Brain pericyte (primary cell): Measurements from ENCODE around the gene IRAK1.
"Not testable (repeated sequence)": the region's sequence is repeated elsewhere in the genome, so short reads cannot be mapped to it uniquely, and the experiment has no call there.

Experiments
- DNase-seq: peaks from one replicate; pipeline ENCODE4 v3.0.0-alpha.2; 2012; ENCODE audit warnings: low read depth, low spot score

The IRAK1 gene

DNA sequence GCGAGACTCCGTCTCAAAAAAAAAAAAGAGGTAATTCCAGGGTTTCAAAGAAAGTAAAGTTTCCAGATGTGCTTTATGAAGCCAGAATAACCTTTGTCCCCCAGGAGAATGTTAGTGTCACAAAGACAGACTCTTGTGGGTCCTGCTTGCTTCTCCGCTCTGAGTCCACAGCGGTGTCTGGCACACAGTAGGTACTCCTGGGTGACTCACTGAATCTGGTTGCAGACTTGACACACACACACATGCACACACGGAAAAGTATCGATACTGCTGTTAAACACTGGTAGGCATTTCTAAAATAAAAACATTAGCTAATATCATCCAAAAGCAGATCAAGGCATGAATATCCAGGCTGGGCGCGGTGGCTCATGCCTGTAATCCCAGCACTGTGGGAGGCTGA is 24.2 kb downstream of the IRAK1 start:
- DNase-seq, result no peak

- not testable (repeated sequence) for DNase-seq
These were observed 25.3 kb downstream of the IRAK1 start for GRCh38 chrX:153994398-153994797.

DNA sequence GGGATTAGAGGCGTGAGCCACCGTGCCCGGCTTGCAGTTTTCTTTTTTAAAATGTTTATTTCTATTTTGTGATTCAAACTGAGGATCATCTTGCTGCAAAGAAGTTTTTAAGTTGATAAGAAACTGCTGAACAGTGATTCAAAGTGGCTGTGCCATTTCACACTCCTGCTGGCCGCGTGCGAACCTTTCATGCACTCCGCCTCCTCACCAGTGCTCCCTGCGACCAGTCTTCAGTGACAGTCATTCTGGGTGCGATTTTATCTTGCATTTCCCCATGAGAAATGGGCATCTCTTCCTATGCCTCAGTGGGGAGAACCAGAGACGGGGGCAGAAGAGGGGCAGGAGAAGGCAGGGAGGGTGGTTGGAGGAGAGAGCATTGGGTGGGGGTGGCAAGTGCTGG is 25.7 kb downstream of the IRAK1 start:
- DNase-seq, result no peak

DNA sequence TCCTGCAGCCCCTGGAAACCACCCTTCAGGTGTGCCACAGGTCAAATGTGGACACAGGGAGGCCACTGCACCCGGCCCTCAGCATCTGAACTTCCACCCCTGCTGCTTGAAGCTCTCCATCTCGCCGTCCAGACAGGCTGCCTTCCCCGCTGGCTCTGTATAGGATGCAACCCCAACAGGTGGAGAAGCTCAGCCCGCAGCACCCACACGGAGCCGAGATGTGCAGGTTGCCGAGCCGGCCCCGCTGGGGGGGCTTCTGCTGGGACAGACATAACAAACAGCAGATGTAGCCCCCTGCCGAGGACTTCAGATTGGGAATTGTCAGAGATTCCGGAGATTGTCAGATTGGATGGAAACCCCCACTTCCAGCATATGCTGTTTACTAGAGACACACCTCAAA is 26.6 kb downstream of the IRAK1 start:
- DNase-seq, result no peak

DNA sequence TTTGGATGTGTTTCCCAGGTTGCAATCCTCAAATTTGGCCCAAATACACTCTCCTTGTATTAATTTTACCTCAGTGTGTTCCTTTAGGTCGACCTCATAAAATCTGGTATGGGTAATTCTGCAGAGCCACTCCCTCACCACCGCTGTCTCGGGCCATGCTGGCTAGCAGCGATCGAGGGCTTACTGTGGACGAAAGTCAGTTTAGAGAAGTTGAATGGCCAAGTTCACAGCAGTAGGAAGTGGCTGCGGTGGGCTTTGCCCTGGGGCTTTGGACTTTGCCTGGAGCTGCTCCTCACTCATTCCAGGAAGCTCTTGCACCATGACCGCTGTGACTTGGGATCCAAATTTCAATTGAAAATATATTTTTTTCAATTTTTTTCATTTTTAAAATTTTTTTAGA is 27.5 kb downstream of the IRAK1 start:
- no peak for DNase-seq

- no peak for DNase-seq
These were observed 28.6 kb downstream of the IRAK1 start for GRCh38 chrX:153991013-153991580.

GRCh38 chrX:153989973-153990655 is 29.6 kb downstream of the IRAK1 start:
- DNase-seq, result no peak

- DNase-seq, result no peak
These were observed 31.2 kb downstream of the IRAK1 start for GRCh38 chrX:153988493-153988892.

DNA sequence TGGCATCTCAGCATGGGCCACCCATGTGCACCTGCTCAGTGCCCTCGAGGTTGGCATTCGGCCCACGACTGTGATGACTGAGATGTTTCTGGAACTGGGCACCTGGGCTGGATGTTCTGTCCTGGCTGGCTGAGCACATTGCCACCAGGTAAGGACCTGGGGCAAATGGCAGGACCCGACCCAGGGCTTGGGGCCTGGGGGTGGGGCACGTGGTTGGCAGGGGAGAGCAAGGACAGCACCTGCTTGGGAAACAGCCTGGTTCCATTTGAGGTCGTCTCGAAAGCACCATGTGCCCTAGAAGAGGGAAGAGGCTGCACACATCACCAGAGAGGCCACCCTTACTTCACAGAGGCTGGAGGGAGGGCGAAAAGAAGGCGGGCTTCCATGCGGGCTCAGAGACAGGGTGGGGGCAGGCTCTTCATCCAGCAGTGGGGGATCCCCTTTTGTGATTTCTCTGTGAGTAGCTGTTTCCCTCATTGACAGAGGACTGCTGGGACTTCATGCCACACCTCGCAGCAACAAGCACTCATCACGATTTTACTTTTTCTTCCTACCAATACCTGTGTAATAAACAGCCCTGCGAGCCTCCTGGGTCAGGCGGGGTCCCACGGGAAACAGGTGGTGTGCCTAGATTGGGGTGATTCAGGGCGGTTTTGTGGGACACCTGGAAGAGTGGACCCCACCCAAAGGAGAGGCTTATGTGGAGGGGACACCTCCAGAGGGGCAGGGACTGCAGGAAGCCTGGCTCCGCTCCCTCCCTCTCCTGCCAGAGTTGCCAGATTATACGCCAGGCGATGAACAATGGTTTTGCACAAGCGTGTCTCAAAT is 35.1 kb downstream of the IRAK1 start:
- DNase-seq, result no peak

DNA sequence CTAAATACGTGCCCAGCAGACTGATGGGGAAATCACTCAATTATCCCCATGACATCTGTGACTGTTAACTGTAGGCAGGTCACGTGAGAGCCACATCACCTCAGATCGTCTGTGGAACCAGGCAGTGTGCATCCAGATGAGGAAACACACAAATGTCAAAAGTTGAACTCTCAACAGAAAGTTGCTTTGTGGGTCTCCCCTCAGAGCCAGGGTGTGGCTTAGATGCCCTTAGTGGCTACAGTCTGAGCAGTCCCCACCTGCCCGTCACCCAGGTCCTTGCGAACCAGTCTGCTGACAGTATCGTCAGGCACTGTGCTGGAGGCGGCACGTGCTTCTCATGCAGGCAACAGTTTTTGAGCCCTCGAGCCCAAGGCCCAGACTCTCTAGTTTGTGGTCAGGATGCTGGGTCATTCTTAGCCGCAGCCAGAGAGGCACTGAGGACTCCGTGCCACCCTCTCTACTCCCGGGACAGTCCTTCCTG is 36.3 kb downstream of the IRAK1 start:
- DNase-seq, result no peak

DNA sequence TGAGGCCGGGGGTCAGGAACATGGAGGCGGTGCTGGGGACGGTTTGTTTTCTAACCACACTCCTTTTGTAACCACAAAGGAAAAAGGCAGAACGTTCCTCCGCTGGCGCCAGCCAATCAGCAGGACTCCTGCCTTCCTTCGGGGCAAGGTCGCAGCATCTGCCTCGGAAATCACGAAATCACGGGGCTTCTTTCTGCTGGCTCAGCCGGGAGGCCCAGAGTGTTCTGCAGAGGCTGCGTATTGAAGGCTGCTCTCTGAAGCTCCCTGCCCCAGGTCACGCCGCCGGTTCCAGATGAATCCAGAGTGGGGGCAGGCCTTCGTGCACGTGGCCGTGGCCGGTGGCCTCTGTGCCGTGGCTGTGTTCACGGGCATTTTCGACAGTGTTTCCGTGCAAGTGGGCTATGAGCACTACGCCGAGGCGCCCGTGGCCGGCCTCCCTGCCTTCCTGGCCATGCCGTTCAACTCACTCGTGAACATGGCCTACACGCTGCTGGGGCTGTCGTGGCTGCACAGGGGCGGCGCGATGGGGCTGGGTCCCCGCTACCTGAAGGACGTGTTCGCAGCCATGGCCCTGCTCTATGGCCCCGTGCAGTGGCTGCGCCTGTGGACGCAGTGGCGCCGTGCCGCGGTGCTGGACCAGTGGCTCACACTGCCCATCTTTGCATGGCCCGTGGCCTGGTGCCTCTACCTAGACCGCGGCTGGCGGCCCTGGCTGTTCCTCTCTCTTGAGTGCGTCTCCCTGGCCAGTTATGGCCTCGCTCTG is 37.8 kb downstream of the IRAK1 start:
- no peak for DNase-seq

DNA sequence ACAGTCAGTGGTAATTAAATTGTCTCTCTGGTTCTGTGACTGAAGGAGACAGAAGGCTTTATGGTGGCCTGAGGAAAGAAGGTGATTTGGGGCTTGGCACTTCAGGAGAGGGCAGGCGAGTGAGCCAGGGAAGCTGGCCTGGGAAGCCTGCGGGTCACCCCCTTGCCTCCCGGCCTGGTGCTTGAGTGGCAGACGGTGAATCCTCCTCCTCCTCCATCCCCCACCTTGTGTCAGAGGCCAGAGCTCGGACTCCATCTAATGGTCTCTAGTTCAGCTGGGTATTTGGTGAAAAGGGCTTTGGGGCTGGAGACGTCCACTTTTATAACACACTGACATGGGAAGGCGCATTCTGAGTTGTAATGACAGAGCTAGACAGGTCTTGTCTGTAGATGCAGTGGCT is 38.5 kb downstream of the IRAK1 start:
- no peak for DNase-seq

- not testable (repeated sequence) for DNase-seq
These were observed 39.3 kb downstream of the IRAK1 start for GRCh38 chrX:153980394-153980793.

- DNase-seq, result no peak
These were observed 44.9 kb downstream of the IRAK1 start for GRCh38 chrX:153974726-153975286.

DNA sequence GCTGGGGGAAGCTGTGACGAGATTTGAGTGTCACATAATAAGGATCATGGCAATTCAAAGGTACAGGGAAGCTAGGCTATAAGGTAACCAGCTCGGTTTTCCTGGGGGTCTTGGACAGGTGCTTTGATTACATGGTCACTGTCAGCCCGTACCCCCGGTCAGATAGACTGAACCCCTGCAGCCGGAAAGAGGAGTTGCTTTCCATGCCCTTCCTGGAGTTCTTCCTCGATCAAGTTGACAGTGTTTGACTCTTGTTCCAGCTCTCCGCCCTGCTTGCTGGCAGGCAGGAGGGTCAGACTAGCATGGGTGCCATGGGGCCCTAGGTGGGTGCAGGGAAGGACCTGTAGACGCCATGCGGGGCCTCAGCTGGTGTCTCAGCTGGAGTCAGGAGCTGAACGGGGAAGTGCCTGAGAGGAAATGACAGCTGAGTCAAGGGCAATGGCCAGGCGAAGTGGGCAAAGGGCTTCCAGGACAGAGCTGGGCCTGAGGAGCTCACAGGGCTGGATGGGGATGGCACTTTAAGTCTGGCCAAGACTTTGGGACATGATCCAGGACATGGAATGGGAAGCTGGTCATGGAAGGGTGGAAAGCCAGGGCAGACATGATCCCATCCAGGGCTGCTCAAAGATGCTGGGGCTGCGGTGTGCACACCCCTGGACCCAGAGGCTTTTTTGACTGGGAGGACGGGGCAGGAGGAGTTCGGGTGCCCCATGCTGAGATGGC is 45.5 kb downstream of the IRAK1 start:
- DNase-seq, result no peak

- no peak for DNase-seq
These were observed 46.3 kb downstream of the IRAK1 start for GRCh38 chrX:153973127-153974002.

DNA sequence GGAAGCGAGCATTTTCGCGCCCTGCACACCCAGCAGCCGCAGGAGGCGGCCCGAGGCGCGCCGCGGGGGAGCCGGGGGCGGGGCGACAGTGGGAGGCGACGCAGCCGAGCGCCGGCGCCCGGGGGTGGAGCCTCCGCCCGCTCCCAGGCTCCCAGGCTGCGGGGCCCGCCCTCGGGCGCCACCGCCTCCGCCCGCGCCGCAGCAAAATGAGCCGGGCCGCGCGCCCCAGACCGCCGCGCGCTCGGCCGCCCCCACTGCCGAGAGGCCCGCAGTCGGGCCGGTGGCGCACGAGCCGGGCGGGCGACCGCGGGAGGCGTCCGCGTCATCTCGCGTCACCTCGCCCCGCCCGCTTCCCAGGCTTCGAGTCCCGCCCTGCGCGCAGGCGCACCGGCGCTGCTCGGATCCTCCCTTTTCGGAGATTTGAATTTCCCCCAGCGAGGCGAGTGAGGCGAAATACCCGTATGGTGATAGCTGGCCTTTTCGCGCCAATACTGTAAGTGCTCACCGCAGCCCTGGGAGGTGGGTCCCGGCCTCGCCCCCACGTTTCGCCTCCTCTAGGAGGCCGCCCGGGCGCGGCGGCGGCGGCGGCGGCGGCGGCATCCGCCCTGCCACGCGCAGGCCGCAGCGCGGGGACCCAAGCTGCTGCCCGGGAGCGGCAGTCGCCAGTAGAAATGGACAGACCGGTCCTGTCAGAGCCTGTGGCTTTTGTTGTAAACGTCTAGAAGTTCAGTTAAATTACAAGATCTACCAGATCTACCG is 47.2 kb downstream of the IRAK1 start, which contains the start of gene TMEM187:
Gene TMEM187, plus strand, starts transcription at position 387 of the 759 bp plus-strand sequence. CDS start 9,309 bp downstream, outside the sequence.
- DNase-seq, result no peak

GRCh38 chrX:153971450-153972367 is 48.0 kb downstream of the IRAK1 start, which contains the start of gene HCFC1:
Gene HCFC1 (minus strand): TSS chrX:153971818. CDS start chrX:153970840, 978 bp downstream.
- peak; percentile 81 for DNase-seq
